ENCODE measurements around the gene MYO5C. TPM values are rescaled to one million over a fixed set of nuclear protein-coding genes. Genes with fewer than 3 reads are reported as not detected.
A peak's percentile ranks its signal among the peaks of the same experiment; 100 is the strongest.

Gene MYO5C
- total RNA-seq, result under 1 TPM; 0.19 to 0.29 TPM
- under 1 TPM in 1 of 2 donors, not detected in 1; 0.29 TPM for polyA plus RNA-seq

- intact Hi-C loops (cut with micrococcal nuclease), result no loop called here
- H3K36me3 Mint-ChIP-seq, result no peaks in the 10 kb centered on the region
Observed at GRCh38 chr15:52295421-52296001, at the start of gene MYO5C. MYO5C (minus strand) TSS chr15:52295804; CDS start chr15:52295636, 168 bp downstream.

GRCh38 chr15:52344592-52344991 is 49.0 kb upstream of the MYO5C start:
- Histone ChIP-seq H3K9me3 (ENCODE audit: control insufficient read depth in 1 of 2, low read length in 2 of 2) (no peaks in the 10 kb centered on the region), H3K4me3 (ENCODE audit: low read length in 2 of 2) (no peak overlapping the region), H3K27ac (ENCODE audit: low read depth, low read length) (no peak overlapping the region), H3K36me3 (ENCODE audit: insufficient read depth, low read length) (peaks cover 14% of the 10 kb centered on the region), H3K27me3 (ENCODE audit: insufficient read depth, low read length) (no peaks in the 10 kb centered on the region), H3K4me1 (ENCODE audit: insufficient read depth, low read length) (no peaks in the 10 kb centered on the region)
- intact Hi-C loops (cut with micrococcal nuclease), result no loop called here
- Mint-ChIP-seq H3K9me3 (peaks cover 0 to 2% (median 0%) of the 10 kb centered on the region in 8 donors), H3K4me1 (peaks cover 0 to 2% (median 0%) of the 10 kb centered on the region in 4 donors), H3K36me3 (peaks cover 14 to 50% of the 10 kb centered on the region in 2 donors), H3K27ac (peak overlapping the region in 3 of 7 donors; percentile 14 to 66 (median 23)), H3K4me3 (no peak overlapping the region), H3K27me3 (no peaks in the 10 kb centered on the region)
- DNase-seq, result no peak
- POLR2A ChIA-PET (ENCODE audit: partially characterized antibody), result no interaction called here
- CTCF ChIA-PET (ENCODE audit: partially characterized antibody), result interaction anchor here (1.6 to 2.1 kb wide), 2 partner anchors 119 to 386 kb away, joined by 4 to 6 read pairs; no protein-coding TSS in a partner anchor

More at GRCh38 chr15:52295421-52296001, at the start of gene MYO5C:
- peaks cover 11% of the 10 kb centered on the region for H3K27me3 ChIP-seq (ENCODE audit: insufficient read depth, low read length)
- ChIA-PET CTCF (ENCODE audit: partially characterized antibody) (no interaction called here), POLR2A (ENCODE audit: partially characterized antibody) (no interaction called here)
- peaks cover 7% of the 10 kb centered on the region for H3K4me1 ChIP-seq (ENCODE audit: insufficient read depth, low read length)
- H3K4me3 ChIP-seq (ENCODE audit: low read length in 2 of 2), result peak within 1 kb of the TSS in 1 of 2 donors; percentile 22
- Mint-ChIP-seq H3K4me3 (peak within 1 kb of the TSS; percentile 12 to 64 (median 44)), H3K9me3 (peaks cover 0 to 2% (median 0%) of the 10 kb centered on the region in 8 donors), H3K27ac (peak within 1 kb of the TSS in 1 of 7 donors; percentile 39), H3K4me1 (peaks cover 0 to 8% (median under 1%) of the 10 kb centered on the region in 4 donors), H3K27me3 (peaks cover 18 to 30% of the 10 kb centered on the region in 2 donors)
- no peaks in the 10 kb centered on the region for H3K9me3 ChIP-seq (ENCODE audit: control insufficient read depth in 1 of 2, low read length in 2 of 2)
- peak in 1 of 5 donors; percentile 7 for DNase-seq
- no peak within 1 kb of the TSS for H3K27ac ChIP-seq (ENCODE audit: low read depth, low read length)
- no peaks in the 10 kb centered on the region for H3K36me3 ChIP-seq (ENCODE audit: insufficient read depth, low read length)

- Histone ChIP-seq H3K27ac (ENCODE audit: low read depth, low read length) (no peak overlapping the region), H3K4me3 (ENCODE audit: low read length in 2 of 2) (no peak overlapping the region), H3K27me3 (ENCODE audit: insufficient read depth, low read length) (no peaks in the 10 kb centered on the region), H3K36me3 (ENCODE audit: insufficient read depth, low read length) (peaks cover 15% of the 10 kb centered on the region), H3K9me3 (ENCODE audit: control insufficient read depth in 1 of 2, low read length in 2 of 2) (no peaks in the 10 kb centered on the region), H3K4me1 (ENCODE audit: insufficient read depth, low read length) (no peaks in the 10 kb centered on the region)
- POLR2A ChIA-PET (ENCODE audit: partially characterized antibody), result interaction anchor here (0.6 kb wide), 1 partner anchor 13 kb away, joined by 3 read pairs; no protein-coding TSS in a partner anchor
- intact Hi-C loops (cut with micrococcal nuclease), result no loop called here
- peak overlapping the region in 1 of 7 donors; percentile 14 for H3K27ac Mint-ChIP-seq
- CTCF ChIA-PET (ENCODE audit: partially characterized antibody), result interaction anchor here (1.6 to 2.1 kb wide), 2 partner anchors 120 to 387 kb away, joined by 4 to 6 read pairs; no protein-coding TSS in a partner anchor
- H3K4me3 Mint-ChIP-seq, result no peak overlapping the region
- H3K9me3 Mint-ChIP-seq, result no peaks in the 10 kb centered on the region
- no peaks in the 10 kb centered on the region for H3K27me3 Mint-ChIP-seq
- H3K4me1 Mint-ChIP-seq, result peaks cover 0 to 2% (median 0%) of the 10 kb centered on the region in 4 donors
- peaks cover 8 to 46% of the 10 kb centered on the region in 2 donors for H3K36me3 Mint-ChIP-seq
- no peak for DNase-seq
Observed at GRCh38 chr15:52343831-52344230, 48.2 kb upstream of the MYO5C start.

GRCh38 chr15:52340093-52340492 is 44.5 kb upstream of the MYO5C start:
- Histone ChIP-seq H3K27ac (ENCODE audit: low read depth, low read length) (no peak overlapping the region), H3K4me3 (ENCODE audit: low read length in 2 of 2) (no peak overlapping the region), H3K9me3 (ENCODE audit: control insufficient read depth in 1 of 2, low read length in 2 of 2) (no peaks in the 10 kb centered on the region), H3K27me3 (ENCODE audit: insufficient read depth, low read length) (no peaks in the 10 kb centered on the region), H3K4me1 (ENCODE audit: insufficient read depth, low read length) (no peaks in the 10 kb centered on the region), H3K36me3 (ENCODE audit: insufficient read depth, low read length) (peaks cover 9% of the 10 kb centered on the region)
- Mint-ChIP-seq H3K9me3 (no peaks in the 10 kb centered on the region), H3K4me3 (no peak overlapping the region), H3K4me1 (peaks cover 0 to 2% (median 0%) of the 10 kb centered on the region in 4 donors), H3K27ac (peak overlapping the region in 1 of 7 donors; percentile 18), H3K36me3 (peaks cover 8 to 50% of the 10 kb centered on the region in 2 donors), H3K27me3 (no peaks in the 10 kb centered on the region)
- intact Hi-C loops (cut with micrococcal nuclease), result no loop called here
- POLR2A ChIA-PET (ENCODE audit: partially characterized antibody), result no interaction called here
- CTCF ChIA-PET (ENCODE audit: partially characterized antibody), result interaction anchor here (1.2 kb wide), 1 partner anchor 9 kb away, joined by 3 read pairs; no protein-coding TSS in a partner anchor
- DNase-seq, result no peak

GRCh38 chr15:52338891-52339290 is 43.3 kb upstream of the MYO5C start:
- DNase-seq, result no peak
- intact Hi-C loops (cut with micrococcal nuclease), result no loop called here
- CTCF ChIA-PET (ENCODE audit: partially characterized antibody), result interaction anchor here (1.2 to 1.3 kb wide), 4 partner anchors 8 to 396 kb away, joined by 3 to 4 read pairs (median 3); no protein-coding TSS in a partner anchor

GRCh38 chr15:52338058-52338457 is 42.5 kb upstream of the MYO5C start:
- CTCF ChIA-PET (ENCODE audit: partially characterized antibody), result interaction anchor here (1.3 kb wide), 1 partner anchor 393 kb away, joined by 4 read pairs; no protein-coding TSS in a partner anchor
- intact Hi-C loops (cut with micrococcal nuclease), result no loop called here
- Mint-ChIP-seq H3K27ac (peak overlapping the region in 4 of 7 donors; percentile 6 to 88 (median 36)), H3K36me3 (peaks cover 8 to 48% of the 10 kb centered on the region in 2 donors), H3K4me1 (peaks cover under 1 to 4% (median under 1%) of the 10 kb centered on the region in 4 donors), H3K4me3 (no peak overlapping the region), H3K27me3 (no peaks in the 10 kb centered on the region), H3K9me3 (no peaks in the 10 kb centered on the region)
- Histone ChIP-seq H3K27ac (ENCODE audit: low read depth, low read length) (no peak overlapping the region), H3K9me3 (ENCODE audit: control insufficient read depth in 1 of 2, low read length in 2 of 2) (no peaks in the 10 kb centered on the region), H3K4me1 (ENCODE audit: insufficient read depth, low read length) (no peaks in the 10 kb centered on the region), H3K27me3 (ENCODE audit: insufficient read depth, low read length) (no peaks in the 10 kb centered on the region), H3K4me3 (ENCODE audit: low read length in 2 of 2) (no peak overlapping the region), H3K36me3 (ENCODE audit: insufficient read depth, low read length) (peaks cover 9% of the 10 kb centered on the region)
- POLR2A ChIA-PET (ENCODE audit: partially characterized antibody), result no interaction called here
- no peak for DNase-seq

More at GRCh38 chr15:52338891-52339290, 43.3 kb upstream of the MYO5C start:
- H3K27me3 Mint-ChIP-seq, result no peaks in the 10 kb centered on the region
- no peak overlapping the region for H3K4me3 Mint-ChIP-seq
- H3K27me3 ChIP-seq (ENCODE audit: insufficient read depth, low read length), result no peaks in the 10 kb centered on the region
- no peak overlapping the region for H3K4me3 ChIP-seq (ENCODE audit: low read length in 2 of 2)
- POLR2A ChIA-PET (ENCODE audit: partially characterized antibody), result no interaction called here
- H3K4me1 Mint-ChIP-seq, result peaks cover 0 to 3% (median 0%) of the 10 kb centered on the region in 4 donors
- no peak overlapping the region for H3K27ac ChIP-seq (ENCODE audit: low read depth, low read length)
- no peaks in the 10 kb centered on the region for H3K9me3 Mint-ChIP-seq
- H3K9me3 ChIP-seq (ENCODE audit: control insufficient read depth in 1 of 2, low read length in 2 of 2), result no peaks in the 10 kb centered on the region
- no peaks in the 10 kb centered on the region for H3K4me1 ChIP-seq (ENCODE audit: insufficient read depth, low read length)
- H3K36me3 Mint-ChIP-seq, result peaks cover 8 to 50% of the 10 kb centered on the region in 2 donors
- peak overlapping the region in 2 of 7 donors; percentile 34 to 88 for H3K27ac Mint-ChIP-seq
- peaks cover 9% of the 10 kb centered on the region for H3K36me3 ChIP-seq (ENCODE audit: insufficient read depth, low read length)

GRCh38 chr15:52337198-52337853 is 41.7 kb upstream of the MYO5C start:
- POLR2A ChIA-PET (ENCODE audit: partially characterized antibody), result no interaction called here
- CTCF ChIA-PET (ENCODE audit: partially characterized antibody), result interaction anchor here (1.3 kb wide), 1 partner anchor 394 kb away, joined by 4 read pairs; no protein-coding TSS in a partner anchor
- Mint-ChIP-seq H3K36me3 (peaks cover 11 to 42% of the 10 kb centered on the region in 2 donors), H3K4me1 (peaks cover 3 to 8% (median 5%) of the 10 kb centered on the region in 4 donors), H3K27me3 (no peaks in the 10 kb centered on the region), H3K4me3 (no peak overlapping the region), H3K9me3 (no peaks in the 10 kb centered on the region), H3K27ac (peak overlapping the region in 6 of 7 donors; percentile 19 to 74 (median 63))
- H3K27me3 ChIP-seq (ENCODE audit: insufficient read depth, low read length), result no peaks in the 10 kb centered on the region
- no peak overlapping the region for H3K4me3 ChIP-seq (ENCODE audit: low read length in 2 of 2)
- no peak for DNase-seq
- intact Hi-C loops (cut with micrococcal nuclease), result no loop called here
- no peak overlapping the region for H3K27ac ChIP-seq (ENCODE audit: low read depth, low read length)
- peaks cover under 1% of the 10 kb centered on the region for H3K4me1 ChIP-seq (ENCODE audit: insufficient read depth, low read length)
- no peaks in the 10 kb centered on the region for H3K9me3 ChIP-seq (ENCODE audit: control insufficient read depth in 1 of 2, low read length in 2 of 2)
- H3K36me3 ChIP-seq (ENCODE audit: insufficient read depth, low read length), result peaks cover 9% of the 10 kb centered on the region
